Keratinocyte (primary cell): ENCODE results near the gene HIGD1B.

Experiments
- EZH2 ChIP-seq: IDR thresholded peaks from one replicate; pipeline ENCODE4 v1.6.1; 2012; ENCODE audit warnings: inconsistent platforms, mild to moderate bottlenecking, low read length, moderate library complexity
- TF ChIP-seq, protein P1 (sequence below), 3 experiments: IDR thresholded peaks in 1 of 3; conservative IDR thresholded peaks in 1 of 3; optimal IDR thresholded peaks in 1 of 3; 2 replicates in 2 of 3; 3 replicates in 1 of 3; pipeline versions ENCODE3 to v1.5.1; 2011; ENCODE audit warnings: low read length in 3 of 3, mild to moderate bottlenecking in 3 of 3, moderate library complexity in 2 of 3, control low read depth in 1 of 3, inconsistent platforms in 1 of 3; ENCODE audit not compliant: insufficient read depth in 2 of 3; ENCODE audit errors: extremely low read depth in 1 of 3

- TF ChIP-seq EZH2 = no peak
- TF ChIP-seq, protein P1, sequence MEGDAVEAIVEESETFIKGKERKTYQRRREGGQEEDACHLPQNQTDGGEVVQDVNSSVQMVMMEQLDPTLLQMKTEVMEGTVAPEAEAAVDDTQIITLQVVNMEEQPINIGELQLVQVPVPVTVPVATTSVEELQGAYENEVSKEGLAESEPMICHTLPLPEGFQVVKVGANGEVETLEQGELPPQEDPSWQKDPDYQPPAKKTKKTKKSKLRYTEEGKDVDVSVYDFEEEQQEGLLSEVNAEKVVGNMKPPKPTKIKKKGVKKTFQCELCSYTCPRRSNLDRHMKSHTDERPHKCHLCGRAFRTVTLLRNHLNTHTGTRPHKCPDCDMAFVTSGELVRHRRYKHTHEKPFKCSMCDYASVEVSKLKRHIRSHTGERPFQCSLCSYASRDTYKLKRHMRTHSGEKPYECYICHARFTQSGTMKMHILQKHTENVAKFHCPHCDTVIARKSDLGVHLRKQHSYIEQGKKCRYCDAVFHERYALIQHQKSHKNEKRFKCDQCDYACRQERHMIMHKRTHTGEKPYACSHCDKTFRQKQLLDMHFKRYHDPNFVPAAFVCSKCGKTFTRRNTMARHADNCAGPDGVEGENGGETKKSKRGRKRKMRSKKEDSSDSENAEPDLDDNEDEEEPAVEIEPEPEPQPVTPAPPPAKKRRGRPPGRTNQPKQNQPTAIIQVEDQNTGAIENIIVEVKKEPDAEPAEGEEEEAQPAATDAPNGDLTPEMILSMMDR (optimal IDR thresholded peaks at IDR 0.05 in 1 of 3, IDR thresholded peaks at IDR 0.05 in 1 of 3, conservative IDR thresholded peaks at IDR 0.05 in 1 of 3; ENCODE audit: extremely low read depth in 1 of 3, insufficient read depth in 2 of 3, low read length in 3 of 3) = no peak
Observed at GRCh38 chr17:44846206-44846605, 1.5 kb upstream of the HIGD1B start.
